GM12873 (cell line): ENCODE measurements around the gene LRCH4.

ENCODE experiments used
- CTCF ChIP-seq: IDR thresholded peaks from 2 replicates; pipeline ENCODE4 v1.5.1; 2012; ENCODE audit warnings: low read depth, mild to moderate bottlenecking, moderate library complexity, low read length, control low read depth; ENCODE audit not compliant: insufficient read depth; ENCODE audit errors: missing control alignments

Gene LRCH4

GRCh38 chr7:100584054-100584682, 1.8 kb downstream of the LRCH4 start:
- no peak for TF ChIP-seq CTCF

- TF ChIP-seq CTCF: no peak
These were observed 2.5 kb downstream of the LRCH4 start for GRCh38 chr7:100583132-100584053.

- no peak for TF ChIP-seq CTCF
These were observed 3.3 kb downstream of the LRCH4 start for GRCh38 chr7:100582650-100583049.

GRCh38 chr7:100582041-100582579, 3.8 kb downstream of the LRCH4 start:
- no peak for TF ChIP-seq CTCF

GRCh38 chr7:100580466-100581283, 5.3 kb downstream of the LRCH4 start:
- no peak for TF ChIP-seq CTCF

- no peak for TF ChIP-seq CTCF
These were observed 7.4 kb downstream of the LRCH4 start for GRCh38 chr7:100578246-100579183.
